Muscle layer of duodenum (tissue), 2 donors: ENCODE measurements around the gene KRTAP4-12.
"Not testable (repeated sequence)": the region's sequence is repeated elsewhere in the genome, so short reads cannot be mapped to it uniquely, and the experiment has no call there.

Source experiments
- H3K27ac ChIP-seq: one replicate; pipeline ENCODE4 v1.7.0; 2013; ENCODE audit warnings: mild to moderate bottlenecking, low read length
- H3K27me3 ChIP-seq: one replicate; pipeline ENCODE4 v1.7.0; 2013; ENCODE audit warnings: low read depth, mild to moderate bottlenecking, control low read depth, low read length
- H3K36me3 ChIP-seq, 2 donors: one replicate each; pipeline ENCODE4 v1.7.0; 2013; ENCODE audit warnings: low read length in 2 of 2, control low read depth in 1 of 2, mild to moderate bottlenecking in 1 of 2; ENCODE audit not compliant: insufficient read depth in 2 of 2, control insufficient read depth in 1 of 2
- H3K4me1 ChIP-seq, 2 donors: one replicate each; pipeline ENCODE4 v1.7.0; 2013; ENCODE audit warnings: low read length in 2 of 2, mild to moderate bottlenecking in 2 of 2, control low read depth in 1 of 2, moderate library complexity in 1 of 2; ENCODE audit not compliant: insufficient read depth in 2 of 2, control insufficient read depth in 1 of 2
- H3K4me3 ChIP-seq, 2 donors: one replicate each; pipeline ENCODE4 v1.7.0; 2013; ENCODE audit warnings: low read length in 2 of 2, low read depth in 1 of 2, mild to moderate bottlenecking in 1 of 2
- H3K9me3 ChIP-seq, 2 donors: one replicate each; pipeline ENCODE4 v1.7.0; 2013; ENCODE audit warnings: low read length in 2 of 2, control low read depth in 1 of 2, mild to moderate bottlenecking in 1 of 2; ENCODE audit not compliant: control insufficient read depth in 1 of 2
- donor health status: healthy.

The KRTAP4-12 gene

GRCh38 chr17:41123991-41124371 lies at the start of gene KRTAP4-12:
KRTAP4-12 (minus strand) TSS chr17:41124182; CDS start chr17:41124122, 60 bp downstream.
- not testable (repeated sequence) for H3K4me3 ChIP-seq, H3K4me1 ChIP-seq, H3K9me3 ChIP-seq, H3K36me3 ChIP-seq, H3K27ac ChIP-seq, H3K27me3 ChIP-seq

GRCh38 chr17:41171886-41172285 lies 47.9 kb upstream of the KRTAP4-12 start:
- Histone ChIP-seq H3K27ac (no peak overlapping the region), H3K9me3 (no peaks in the 10 kb centered on the region), H3K4me1 (no peaks in the 10 kb centered on the region), H3K27me3 (no peaks in the 10 kb centered on the region), H3K36me3 (no peaks in the 10 kb centered on the region), H3K4me3 (no peak overlapping the region)

GRCh38 chr17:41168121-41168520 lies 44.1 kb upstream of the KRTAP4-12 start, which contains the start of gene KRTAP4-3:
KRTAP4-3 (minus strand) TSS chr17:41168221; CDS start chr17:41168172, 49 bp downstream.
- H3K27ac ChIP-seq: no peak within 1 kb of the TSS
- H3K4me3 ChIP-seq: no peak within 1 kb of the TSS
- no peaks in the 10 kb centered on the region for H3K36me3 ChIP-seq
- H3K27me3 ChIP-seq: no peaks in the 10 kb centered on the region
- no peaks in the 10 kb centered on the region for H3K9me3 ChIP-seq
- no peaks in the 10 kb centered on the region for H3K4me1 ChIP-seq

GRCh38 chr17:41167561-41167960 lies 43.6 kb upstream of the KRTAP4-12 start:
- no peak overlapping the region for H3K4me3 ChIP-seq
- no peaks in the 10 kb centered on the region for H3K4me1 ChIP-seq
- no peaks in the 10 kb centered on the region for H3K27me3 ChIP-seq
- H3K9me3 ChIP-seq: no peaks in the 10 kb centered on the region
- H3K36me3 ChIP-seq: no peaks in the 10 kb centered on the region
- H3K27ac ChIP-seq: no peak overlapping the region

GRCh38 chr17:41163828-41164227 lies 39.8 kb upstream of the KRTAP4-12 start:
- H3K4me1 ChIP-seq: no peaks in the 10 kb centered on the region
- H3K9me3 ChIP-seq: no peaks in the 10 kb centered on the region
- H3K4me3 ChIP-seq: no peak overlapping the region
- H3K36me3 ChIP-seq: no peaks in the 10 kb centered on the region
- H3K27ac ChIP-seq: no peak overlapping the region
- no peaks in the 10 kb centered on the region for H3K27me3 ChIP-seq

GRCh38 chr17:41160648-41161047 lies 36.7 kb upstream of the KRTAP4-12 start, which contains the start of gene KRTAP4-4:
KRTAP4-4 (minus strand) TSS chr17:41160748; CDS start chr17:41160691, 57 bp downstream.
- H3K27ac ChIP-seq: no peak within 1 kb of the TSS
- no peaks in the 10 kb centered on the region for H3K27me3 ChIP-seq
- no peaks in the 10 kb centered on the region for H3K4me1 ChIP-seq
- H3K4me3 ChIP-seq: no peak within 1 kb of the TSS
- no peaks in the 10 kb centered on the region for H3K9me3 ChIP-seq
- H3K36me3 ChIP-seq: no peaks in the 10 kb centered on the region

GRCh38 chr17:41160190-41160589 lies 36.2 kb upstream of the KRTAP4-12 start:
- not testable (repeated sequence) for H3K27ac ChIP-seq, H3K27me3 ChIP-seq, H3K9me3 ChIP-seq, H3K4me1 ChIP-seq, H3K4me3 ChIP-seq, H3K36me3 ChIP-seq

- Histone ChIP-seq H3K27me3 (no peaks in the 10 kb centered on the region), H3K4me3 (no peak overlapping the region), H3K36me3 (no peaks in the 10 kb centered on the region), H3K27ac (no peak overlapping the region), H3K9me3 (no peaks in the 10 kb centered on the region), H3K4me1 (no peaks in the 10 kb centered on the region)
Observed at GRCh38 chr17:41153856-41154255, 29.9 kb upstream of the KRTAP4-12 start.

GRCh38 chr17:41151525-41151924 lies 27.5 kb upstream of the KRTAP4-12 start:
- H3K36me3 ChIP-seq: no peaks in the 10 kb centered on the region
- no peaks in the 10 kb centered on the region for H3K9me3 ChIP-seq
- no peaks in the 10 kb centered on the region for H3K27me3 ChIP-seq
- no peak overlapping the region for H3K27ac ChIP-seq
- H3K4me3 ChIP-seq: no peak overlapping the region
- no peaks in the 10 kb centered on the region for H3K4me1 ChIP-seq

- Histone ChIP-seq H3K27me3 (no peaks in the 10 kb centered on the region), H3K4me3 (no peak overlapping the region), H3K27ac (no peak overlapping the region), H3K9me3 (no peaks in the 10 kb centered on the region), H3K4me1 (no peaks in the 10 kb centered on the region), H3K36me3 (no peaks in the 10 kb centered on the region)
Observed at GRCh38 chr17:41150026-41150425, 26.0 kb upstream of the KRTAP4-12 start.

GRCh38 chr17:41149652-41149985 lies 25.6 kb upstream of the KRTAP4-12 start, which contains the start of gene KRTAP4-5:
KRTAP4-5 (minus strand) TSS chr17:41149825; CDS start chr17:41149767, 58 bp downstream.
- H3K27me3 ChIP-seq: no peaks in the 10 kb centered on the region
- H3K27ac ChIP-seq: no peak within 1 kb of the TSS
- no peaks in the 10 kb centered on the region for H3K4me1 ChIP-seq
- no peaks in the 10 kb centered on the region for H3K36me3 ChIP-seq
- no peaks in the 10 kb centered on the region for H3K9me3 ChIP-seq
- H3K4me3 ChIP-seq: no peak within 1 kb of the TSS

- H3K4me3 ChIP-seq, H3K4me1 ChIP-seq, H3K27me3 ChIP-seq, H3K9me3 ChIP-seq, H3K27ac ChIP-seq, H3K36me3 ChIP-seq: not testable (repeated sequence)
Observed at GRCh38 chr17:41148971-41149651, 25.1 kb upstream of the KRTAP4-12 start.
